ENCODE measurements around the gene SNX2.

SNX2 gene

DNA sequence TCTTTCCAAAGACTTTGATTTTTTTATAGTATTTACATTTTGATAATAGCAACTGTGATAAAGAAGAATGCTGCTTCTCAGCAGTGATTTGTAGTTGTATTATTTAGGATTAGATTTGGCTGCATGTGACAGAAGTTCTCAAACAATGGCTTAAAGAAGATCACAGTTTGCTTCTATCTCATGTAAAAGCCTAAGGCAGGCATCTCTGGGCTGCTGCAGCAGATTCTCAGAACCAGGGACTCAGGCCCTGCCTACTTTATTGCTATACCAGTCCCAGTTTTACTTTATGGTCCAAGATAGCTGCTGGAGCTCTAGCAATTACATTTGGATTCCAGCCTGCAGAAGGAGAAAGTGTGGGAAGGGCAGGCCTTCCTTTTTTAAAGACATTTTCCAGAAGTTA lies 8.8 kb upstream of the SNX2 start:
- no peak for ATAC-seq
- TF ChIP-seq, protein P1, sequence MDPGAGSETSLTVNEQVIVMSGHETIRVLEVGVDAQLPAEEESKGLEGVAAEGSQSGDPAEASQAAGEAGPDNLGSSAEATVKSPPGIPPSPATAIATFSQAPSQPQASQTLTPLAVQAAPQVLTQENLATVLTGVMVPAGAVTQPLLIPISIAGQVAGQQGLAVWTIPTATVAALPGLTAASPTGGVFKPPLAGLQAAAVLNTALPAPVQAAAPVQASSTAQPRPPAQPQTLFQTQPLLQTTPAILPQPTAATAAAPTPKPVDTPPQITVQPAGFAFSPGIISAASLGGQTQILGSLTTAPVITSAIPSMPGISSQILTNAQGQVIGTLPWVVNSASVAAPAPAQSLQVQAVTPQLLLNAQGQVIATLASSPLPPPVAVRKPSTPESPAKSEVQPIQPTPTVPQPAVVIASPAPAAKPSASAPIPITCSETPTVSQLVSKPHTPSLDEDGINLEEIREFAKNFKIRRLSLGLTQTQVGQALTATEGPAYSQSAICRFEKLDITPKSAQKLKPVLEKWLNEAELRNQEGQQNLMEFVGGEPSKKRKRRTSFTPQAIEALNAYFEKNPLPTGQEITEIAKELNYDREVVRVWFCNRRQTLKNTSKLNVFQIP (CRISPR knock-in tag; IDR thresholded peaks at IDR 0.05; ENCODE audit: borderline replicate concordance, low read depth), result no peak
- TF ChIP-seq TOX (CRISPR knock-in tag; IDR thresholded peaks at IDR 0.05; ENCODE audit: borderline replicate concordance) (no peak), GLIS3 (CRISPR knock-in tag; IDR thresholded peaks at IDR 0.05) (no peak), RARB (CRISPR knock-in tag; IDR thresholded peaks at IDR 0.05) (no peak), PPARA (CRISPR knock-in tag; IDR thresholded peaks at IDR 0.05; ENCODE audit: borderline replicate concordance) (no peak), ISL1 (CRISPR knock-in tag; IDR thresholded peaks at IDR 0.05) (no peak), ARNTL (CRISPR knock-in tag; IDR thresholded peaks at IDR 0.05; ENCODE audit: borderline replicate concordance, low read depth) (no peak), CSDC2 (CRISPR knock-in tag; IDR thresholded peaks at IDR 0.05) (no peak), TCF4 (CRISPR knock-in tag; IDR thresholded peaks at IDR 0.05; ENCODE audit: borderline replicate concordance) (no peak), BACH2 (CRISPR knock-in tag; IDR thresholded peaks at IDR 0.05; ENCODE audit: borderline replicate concordance) (no peak), ZFP30 (CRISPR knock-in tag; IDR thresholded peaks at IDR 0.05) (no peak), ZFP3 (CRISPR knock-in tag; IDR thresholded peaks at IDR 0.05) (no peak), ESRRG (CRISPR knock-in tag; IDR thresholded peaks at IDR 0.05) (no peak), ZC3H10 (CRISPR knock-in tag; IDR thresholded peaks at IDR 0.05) (no peak), ZNF8 (CRISPR knock-in tag; IDR thresholded peaks at IDR 0.05) (no peak), ZNF70 (CRISPR knock-in tag; IDR thresholded peaks at IDR 0.05) (no peak)
- TF ChIP-seq, protein P2, sequence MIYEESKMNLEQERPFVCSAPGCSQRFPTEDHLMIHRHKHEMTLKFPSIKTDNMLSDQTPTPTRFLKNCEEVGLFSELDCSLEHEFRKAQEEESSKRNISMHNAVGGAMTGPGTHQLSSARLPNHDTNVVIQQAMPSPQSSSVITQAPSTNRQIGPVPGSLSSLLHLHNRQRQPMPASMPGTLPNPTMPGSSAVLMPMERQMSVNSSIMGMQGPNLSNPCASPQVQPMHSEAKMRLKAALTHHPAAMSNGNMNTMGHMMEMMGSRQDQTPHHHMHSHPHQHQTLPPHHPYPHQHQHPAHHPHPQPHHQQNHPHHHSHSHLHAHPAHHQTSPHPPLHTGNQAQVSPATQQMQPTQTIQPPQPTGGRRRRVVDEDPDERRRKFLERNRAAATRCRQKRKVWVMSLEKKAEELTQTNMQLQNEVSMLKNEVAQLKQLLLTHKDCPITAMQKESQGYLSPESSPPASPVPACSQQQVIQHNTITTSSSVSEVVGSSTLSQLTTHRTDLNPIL (CRISPR knock-in tag; IDR thresholded peaks at IDR 0.05; ENCODE audit: low read depth), result no peak
- TF ChIP-seq, protein P3, sequence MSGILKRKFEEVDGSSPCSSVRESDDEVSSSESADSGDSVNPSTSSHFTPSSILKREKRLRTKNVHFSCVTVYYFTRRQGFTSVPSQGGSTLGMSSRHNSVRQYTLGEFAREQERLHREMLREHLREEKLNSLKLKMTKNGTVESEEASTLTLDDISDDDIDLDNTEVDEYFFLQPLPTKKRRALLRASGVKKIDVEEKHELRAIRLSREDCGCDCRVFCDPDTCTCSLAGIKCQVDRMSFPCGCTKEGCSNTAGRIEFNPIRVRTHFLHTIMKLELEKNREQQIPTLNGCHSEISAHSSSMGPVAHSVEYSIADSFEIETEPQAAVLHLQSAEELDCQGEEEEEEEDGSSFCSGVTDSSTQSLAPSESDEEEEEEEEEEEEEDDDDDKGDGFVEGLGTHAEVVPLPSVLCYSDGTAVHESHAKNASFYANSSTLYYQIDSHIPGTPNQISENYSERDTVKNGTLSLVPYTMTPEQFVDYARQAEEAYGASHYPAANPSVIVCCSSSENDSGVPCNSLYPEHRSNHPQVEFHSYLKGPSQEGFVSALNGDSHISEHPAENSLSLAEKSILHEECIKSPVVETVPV (CRISPR knock-in tag; IDR thresholded peaks at IDR 0.05), result no peak
- TF ChIP-seq, protein P4, sequence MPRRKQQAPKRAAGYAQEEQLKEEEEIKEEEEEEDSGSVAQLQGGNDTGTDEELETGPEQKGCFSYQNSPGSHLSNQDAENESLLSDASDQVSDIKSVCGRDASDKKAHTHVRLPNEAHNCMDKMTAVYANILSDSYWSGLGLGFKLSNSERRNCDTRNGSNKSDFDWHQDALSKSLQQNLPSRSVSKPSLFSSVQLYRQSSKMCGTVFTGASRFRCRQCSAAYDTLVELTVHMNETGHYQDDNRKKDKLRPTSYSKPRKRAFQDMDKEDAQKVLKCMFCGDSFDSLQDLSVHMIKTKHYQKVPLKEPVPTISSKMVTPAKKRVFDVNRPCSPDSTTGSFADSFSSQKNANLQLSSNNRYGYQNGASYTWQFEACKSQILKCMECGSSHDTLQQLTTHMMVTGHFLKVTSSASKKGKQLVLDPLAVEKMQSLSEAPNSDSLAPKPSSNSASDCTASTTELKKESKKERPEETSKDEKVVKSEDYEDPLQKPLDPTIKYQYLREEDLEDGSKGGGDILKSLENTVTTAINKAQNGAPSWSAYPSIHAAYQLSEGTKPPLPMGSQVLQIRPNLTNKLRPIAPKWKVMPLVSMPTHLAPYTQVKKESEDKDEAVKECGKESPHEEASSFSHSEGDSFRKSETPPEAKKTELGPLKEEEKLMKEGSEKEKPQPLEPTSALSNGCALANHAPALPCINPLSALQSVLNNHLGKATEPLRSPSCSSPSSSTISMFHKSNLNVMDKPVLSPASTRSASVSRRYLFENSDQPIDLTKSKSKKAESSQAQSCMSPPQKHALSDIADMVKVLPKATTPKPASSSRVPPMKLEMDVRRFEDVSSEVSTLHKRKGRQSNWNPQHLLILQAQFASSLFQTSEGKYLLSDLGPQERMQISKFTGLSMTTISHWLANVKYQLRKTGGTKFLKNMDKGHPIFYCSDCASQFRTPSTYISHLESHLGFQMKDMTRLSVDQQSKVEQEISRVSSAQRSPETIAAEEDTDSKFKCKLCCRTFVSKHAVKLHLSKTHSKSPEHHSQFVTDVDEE (CRISPR knock-in tag; IDR thresholded peaks at IDR 0.05), result no peak
- TF ChIP-seq, protein P5, sequence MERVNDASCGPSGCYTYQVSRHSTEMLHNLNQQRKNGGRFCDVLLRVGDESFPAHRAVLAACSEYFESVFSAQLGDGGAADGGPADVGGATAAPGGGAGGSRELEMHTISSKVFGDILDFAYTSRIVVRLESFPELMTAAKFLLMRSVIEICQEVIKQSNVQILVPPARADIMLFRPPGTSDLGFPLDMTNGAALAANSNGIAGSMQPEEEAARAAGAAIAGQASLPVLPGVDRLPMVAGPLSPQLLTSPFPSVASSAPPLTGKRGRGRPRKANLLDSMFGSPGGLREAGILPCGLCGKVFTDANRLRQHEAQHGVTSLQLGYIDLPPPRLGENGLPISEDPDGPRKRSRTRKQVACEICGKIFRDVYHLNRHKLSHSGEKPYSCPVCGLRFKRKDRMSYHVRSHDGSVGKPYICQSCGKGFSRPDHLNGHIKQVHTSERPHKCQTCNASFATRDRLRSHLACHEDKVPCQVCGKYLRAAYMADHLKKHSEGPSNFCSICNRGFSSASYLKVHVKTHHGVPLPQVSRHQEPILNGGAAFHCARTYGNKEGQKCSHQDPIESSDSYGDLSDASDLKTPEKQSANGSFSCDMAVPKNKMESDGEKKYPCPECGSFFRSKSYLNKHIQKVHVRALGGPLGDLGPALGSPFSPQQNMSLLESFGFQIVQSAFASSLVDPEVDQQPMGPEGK (CRISPR knock-in tag; IDR thresholded peaks at IDR 0.05; ENCODE audit: borderline replicate concordance), result no peak

DNA sequence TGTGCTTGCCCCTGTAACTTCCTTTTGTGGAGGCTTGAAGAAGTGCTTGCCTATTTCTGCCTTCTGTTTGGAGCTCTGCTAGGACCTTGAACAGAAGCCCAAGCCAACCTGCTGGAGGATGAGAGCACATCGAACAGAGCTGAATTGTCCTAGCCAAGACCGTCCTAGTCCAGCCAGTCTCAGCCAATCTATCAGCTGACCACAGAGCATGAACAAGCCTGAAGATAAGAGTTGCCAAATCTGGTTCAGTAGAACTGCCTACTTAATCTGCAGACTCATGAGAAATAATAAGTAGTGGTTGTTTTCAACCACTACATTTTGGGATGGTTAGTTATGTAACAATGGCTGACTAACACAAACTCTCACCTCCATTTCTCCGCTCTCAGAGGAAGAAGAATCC lies 4.4 kb upstream of the SNX2 start:
- TF ChIP-seq PPARA (CRISPR knock-in tag; IDR thresholded peaks at IDR 0.05; ENCODE audit: borderline replicate concordance) (no peak), TCF4 (CRISPR knock-in tag; IDR thresholded peaks at IDR 0.05; ENCODE audit: borderline replicate concordance) (no peak), RARB (CRISPR knock-in tag; IDR thresholded peaks at IDR 0.05) (no peak), ZNF8 (CRISPR knock-in tag; IDR thresholded peaks at IDR 0.05) (no peak), CSDC2 (CRISPR knock-in tag; IDR thresholded peaks at IDR 0.05) (no peak), ZFP3 (CRISPR knock-in tag; IDR thresholded peaks at IDR 0.05) (no peak), SNAI2 (CRISPR knock-in tag; IDR thresholded peaks at IDR 0.05) (no peak), ZFP30 (CRISPR knock-in tag; IDR thresholded peaks at IDR 0.05) (no peak)
- TF ChIP-seq, protein P3 (CRISPR knock-in tag; IDR thresholded peaks at IDR 0.05), result no peak
- TF ChIP-seq, protein P5 (CRISPR knock-in tag; IDR thresholded peaks at IDR 0.05; ENCODE audit: borderline replicate concordance), result no peak
- no peak for ATAC-seq
